ENCODE results near the gene NANOGP8.

- no peak for TF ChIP-seq CTCF (IDR thresholded peaks at IDR 0.05; ENCODE audit: low read depth, low read length, missing input control)
- no peak for TF ChIP-seq HNF4G (IDR thresholded peaks at IDR 0.05)
- TF ChIP-seq YY1 (IDR thresholded peaks at IDR 0.05): no peak
- TF ChIP-seq EGR1 (IDR thresholded peaks at IDR 0.05; ENCODE audit: low read depth in 2 of 2): no peak
- TF ChIP-seq GABPA (IDR thresholded peaks at IDR 0.05 in 1 of 2, conservative IDR thresholded peaks at IDR 0.05 in 1 of 2): no peak
- TF ChIP-seq ATF3 (IDR thresholded peaks at IDR 0.05): no peak
- no peak for TF ChIP-seq NR2F2 (IDR thresholded peaks at IDR 0.05)
- TF ChIP-seq JUND (IDR thresholded peaks at IDR 0.05): no peak
Observed at GRCh38 chr15:35111861-35112260, 26.8 kb upstream of the NANOGP8 start.
